H9 (cell line): Measurements from ENCODE around the gene FMNL1. TPM values are rescaled to one million over a fixed set of nuclear protein-coding genes. Genes with fewer than 3 reads are reported as not detected.

Source experiments
- DNase-seq: peaks from one replicate; pipeline ENCODE4 v3.0.0-alpha.2; 2017
- H2AFZ ChIP-seq: one replicate; pipeline ENCODE4 v1.6.1; 2013; ENCODE audit warnings: mild to moderate bottlenecking, low read length, control low read depth, moderate library complexity
- H2AK5ac ChIP-seq: 2 replicates; pipeline ENCODE4 v1.6.1; 2013; ENCODE audit warnings: low read length, control low read depth, mixed read lengths; ENCODE audit not compliant: insufficient read length
- H2BK120ac ChIP-seq: one replicate; pipeline ENCODE4 v1.6.1; 2013; ENCODE audit warnings: low read depth, mild to moderate bottlenecking, low read length, control low read depth, inconsistent platforms; ENCODE audit not compliant: poor library complexity, severe bottlenecking
- H2BK12ac ChIP-seq: 2 replicates; pipeline ENCODE4 v1.6.1; 2013; ENCODE audit warnings: low read length, control low read depth, mixed read lengths, low read depth; ENCODE audit not compliant: insufficient read length
- H2BK15ac ChIP-seq: 2 replicates; pipeline ENCODE4 v1.6.1; 2013; ENCODE audit warnings: low read depth, low read length, control low read depth
- H2BK20ac ChIP-seq: one replicate; pipeline ENCODE4 v1.6.1; 2013; ENCODE audit warnings: low read depth, mild to moderate bottlenecking, low read length, control low read depth, inconsistent platforms; ENCODE audit not compliant: poor library complexity, severe bottlenecking
- H2BK5ac ChIP-seq: 2 replicates; pipeline ENCODE4 v1.6.1; 2013; ENCODE audit warnings: low read length, control low read depth, mixed read lengths; ENCODE audit not compliant: insufficient read length
- H3K14ac ChIP-seq: 2 replicates; pipeline ENCODE4 v1.6.1; 2013; ENCODE audit warnings: low read length, control low read depth; ENCODE audit not compliant: insufficient read depth
- H3K18ac ChIP-seq: 2 replicates; pipeline ENCODE4 v1.6.1; 2013; ENCODE audit warnings: low read depth, mild to moderate bottlenecking, mixed read lengths, low read length, control low read depth; ENCODE audit not compliant: insufficient read length
- H3K23ac ChIP-seq: 2 replicates; pipeline ENCODE4 v1.6.1; 2013; ENCODE audit warnings: low read length, control low read depth, mixed read lengths, low read depth; ENCODE audit not compliant: insufficient read length
- H3K23me2 ChIP-seq: 2 replicates; pipeline ENCODE4 v1.6.1; 2013; ENCODE audit warnings: low read depth, mild to moderate bottlenecking, mixed read lengths, low read length, control low read depth; ENCODE audit not compliant: insufficient read length, poor library complexity, severe bottlenecking
- H3K27ac ChIP-seq: 2 replicates; pipeline ENCODE4 v1.5.1; 2013; ENCODE audit warnings: low read length, control low read depth, mixed read lengths, low read depth; ENCODE audit not compliant: insufficient read length
- H3K27me3 ChIP-seq: 2 replicates; pipeline ENCODE4 v1.6.1; 2013; ENCODE audit warnings: low read length, control low read depth, inconsistent platforms; ENCODE audit not compliant: insufficient read depth
- H3K4ac ChIP-seq: 2 replicates; pipeline ENCODE4 v1.6.1; 2013; ENCODE audit warnings: low read depth, mild to moderate bottlenecking, control low read depth, inconsistent platforms, low read length, moderate library complexity
- H3K4me1 ChIP-seq: 2 replicates; pipeline ENCODE4 v1.6.1; 2013; ENCODE audit warnings: low read length, control low read depth, inconsistent platforms; ENCODE audit not compliant: insufficient read depth
- H3K4me2 ChIP-seq: 2 replicates; pipeline ENCODE4 v1.6.1; 2013; ENCODE audit warnings: low read length, control low read depth, mixed read lengths; ENCODE audit not compliant: insufficient read length, insufficient read depth
- H3K56ac ChIP-seq: 2 replicates; pipeline ENCODE4 v1.6.1; 2013; ENCODE audit warnings: low read depth, mild to moderate bottlenecking, mixed read lengths, low read length, control low read depth; ENCODE audit not compliant: insufficient read length
- H3K79me1 ChIP-seq: 2 replicates; pipeline ENCODE4 v1.6.1; 2013; ENCODE audit warnings: low read depth, mild to moderate bottlenecking, moderate library complexity, low read length, control low read depth, inconsistent platforms; ENCODE audit not compliant: insufficient read depth, poor library complexity, severe bottlenecking
- H3K79me2 ChIP-seq: 2 replicates; pipeline ENCODE4 v1.6.1; 2013; ENCODE audit warnings: low read length, control low read depth, inconsistent platforms; ENCODE audit not compliant: insufficient read depth
- H3K9ac ChIP-seq: 2 replicates; pipeline ENCODE4 v1.6.1; 2013; ENCODE audit warnings: low read length, control low read depth, mixed read lengths; ENCODE audit not compliant: insufficient read length; ENCODE audit errors: extremely low read depth
- H3K9me3 ChIP-seq: one replicate; pipeline ENCODE4 v1.6.1; 2013; ENCODE audit warnings: low read depth, low read length, inconsistent platforms; ENCODE audit not compliant: control insufficient read depth
- H3T11ph ChIP-seq: one replicate; pipeline ENCODE4 v1.6.1; 2013; ENCODE audit warnings: mild to moderate bottlenecking, low read length, control low read depth, inconsistent platforms
- H4K20me1 ChIP-seq: one replicate; pipeline ENCODE4 v1.6.1; 2013; ENCODE audit not compliant: control insufficient read depth, insufficient read length, insufficient read depth
- H4K5ac ChIP-seq: 2 replicates; pipeline ENCODE4 v1.6.1; 2013; ENCODE audit warnings: low read depth, mild to moderate bottlenecking, mixed read lengths, low read length, control low read depth; ENCODE audit not compliant: insufficient read length
- H4K8ac ChIP-seq: replicated peaks from 2 replicates; pipeline ENCODE4 v1.6.1; 2013; ENCODE audit warnings: low read length, control low read depth, mixed read lengths, low read depth; ENCODE audit not compliant: insufficient read length
- H4K91ac ChIP-seq: 2 replicates; pipeline ENCODE4 v1.6.1; 2013; ENCODE audit warnings: low read depth, mild to moderate bottlenecking, moderate library complexity, mixed read lengths, low read length, control low read depth; ENCODE audit not compliant: insufficient read length
- H3K27ac Mint-ChIP-seq, 3 experiments: 2 replicates in 2 of 3; 3 replicates in 1 of 3; pipeline ENCODE4 v1.8.0; 2020 to 2021; ENCODE audit warnings: mixed read lengths in 3 of 3, mild to moderate bottlenecking in 1 of 3, moderate library complexity in 1 of 3
- H3K27me3 Mint-ChIP-seq: 2 replicates; pipeline ENCODE4 v1.8.0; 2021; ENCODE audit warnings: low read depth, mild to moderate bottlenecking, moderate library complexity, mixed read lengths
- H3K36me3 Mint-ChIP-seq, 3 experiments: 2 replicates in 2 of 3; 3 replicates in 1 of 3; pipeline ENCODE4 v1.8.0; 2020 to 2021; ENCODE audit warnings: low read depth in 3 of 3, mixed read lengths in 3 of 3; ENCODE audit not compliant: insufficient read depth in 1 of 3
- H3K4me1 Mint-ChIP-seq, 2 experiments: 2 replicates each; pipeline ENCODE4 v1.8.0; 2020; ENCODE audit warnings: mixed read lengths in 2 of 2
- H3K4me3 Mint-ChIP-seq, 2 experiments: 2 replicates in 1 of 2; 3 replicates in 1 of 2; pipeline ENCODE4 v1.8.0; 2020 to 2021; ENCODE audit warnings: mild to moderate bottlenecking in 2 of 2, mixed read lengths in 2 of 2, moderate library complexity in 1 of 2
- H3K9me3 Mint-ChIP-seq, 2 experiments: 2 replicates in 1 of 2; 3 replicates in 1 of 2; pipeline ENCODE4 v1.8.0; 2020; ENCODE audit warnings: mild to moderate bottlenecking in 2 of 2, mixed read lengths in 2 of 2, moderate library complexity in 1 of 2
- WGBS: extraction: QIAGEN DNeasy Blood & Tissue Kit; methylation state at CpG from one replicate; pipeline ENCODE4 v1.1.7; 2013; ENCODE audit warnings: missing lambda C conversion rate, low lambda C conversion rate, mixed read lengths; ENCODE audit not compliant: insufficient read length; ENCODE audit errors: extremely low coverage; 5-methylcytosine and 5-hydroxymethylcytosine counted together
- total RNA-seq: library from RNA; stranded (reverse); gene quantifications from 2 replicates; pipeline ENCODE4 v1.2.1, GENCODE V29; 2021
- TF ChIP-seq, protein P1 (sequence below): fragments of 200-600 bp; sonication (generic); conservative IDR thresholded peaks from 3 replicates; pipeline ENCODE4 v1.8.0; 2021; ENCODE audit warnings: antibody characterized with exemption, mild to moderate bottlenecking

Gene FMNL1
- total RNA-seq, 1 experiment from 2014 or later: 6.9 TPM

DNA sequence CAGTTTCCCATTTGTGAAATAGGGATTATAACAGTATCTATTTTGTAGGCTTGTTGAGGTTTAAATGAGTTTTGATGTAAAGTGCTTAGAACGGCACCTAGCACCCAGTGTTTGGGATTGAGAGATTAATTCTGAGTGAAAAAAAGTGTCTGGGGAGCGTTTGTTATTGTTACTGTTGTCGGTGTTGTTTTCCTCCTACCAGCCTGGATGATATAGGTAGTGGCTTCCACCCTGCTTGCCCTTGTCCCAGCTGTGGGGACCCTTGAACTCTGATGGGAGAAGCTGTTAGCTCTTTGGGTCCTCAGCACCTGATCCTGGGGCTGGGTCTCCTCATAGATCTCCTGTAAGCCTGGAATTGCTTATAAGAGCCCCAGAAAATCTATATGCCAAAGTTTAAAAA is 4.9 kb downstream of the FMNL1 start:
- Histone ChIP-seq H4K8ac (no peak overlapping the region), H3K23ac (no peak overlapping the region), H2AK5ac (no peak overlapping the region), H2AFZ (no peak overlapping the region), H4K5ac (no peak overlapping the region), H3K9ac (no peak overlapping the region), H2BK15ac (no peak overlapping the region), H3K4me2 (no peak overlapping the region), H3T11ph (no peak overlapping the region), H2BK20ac (no peak overlapping the region), H3K9me3 (no peaks in the 10 kb centered on the region), H3K4me1 (no peaks in the 10 kb centered on the region; the same call in 1 of the 2 replicates), H4K91ac (no peak overlapping the region), H2BK12ac (no peak overlapping the region), H4K20me1 (no peaks in the 10 kb centered on the region), H2BK5ac (no peak overlapping the region), H3K56ac (no peak overlapping the region), H3K27ac (no peak overlapping the region), H3K23me2 (peaks cover 4% of the 10 kb centered on the region), H3K4ac (no peak overlapping the region), H3K27me3 (no peaks in the 10 kb centered on the region; the same call in 1 of the 2 replicates), H3K18ac (no peak overlapping the region), H3K79me1 (no peaks in the 10 kb centered on the region), H2BK120ac (no peak overlapping the region), H3K79me2 (no peaks in the 10 kb centered on the region), H3K14ac (no peak overlapping the region)
- WGBS: no CpG with 5 or more reads among the region's 3 CpGs
- Mint-ChIP-seq H3K9me3 (no peaks in the 10 kb centered on the region), H3K27ac (no peak overlapping the region; a peak in 1 of 7 replicates), H3K4me3 (no peak overlapping the region; a peak in 1 of 5 replicates), H3K27me3 (peaks cover 45% of the 10 kb centered on the region), H3K4me1 (peaks cover 33 to 70% of the 10 kb centered on the region in 2 experiments), H3K36me3 (no peaks in the 10 kb centered on the region)
- TF ChIP-seq, protein P1, sequence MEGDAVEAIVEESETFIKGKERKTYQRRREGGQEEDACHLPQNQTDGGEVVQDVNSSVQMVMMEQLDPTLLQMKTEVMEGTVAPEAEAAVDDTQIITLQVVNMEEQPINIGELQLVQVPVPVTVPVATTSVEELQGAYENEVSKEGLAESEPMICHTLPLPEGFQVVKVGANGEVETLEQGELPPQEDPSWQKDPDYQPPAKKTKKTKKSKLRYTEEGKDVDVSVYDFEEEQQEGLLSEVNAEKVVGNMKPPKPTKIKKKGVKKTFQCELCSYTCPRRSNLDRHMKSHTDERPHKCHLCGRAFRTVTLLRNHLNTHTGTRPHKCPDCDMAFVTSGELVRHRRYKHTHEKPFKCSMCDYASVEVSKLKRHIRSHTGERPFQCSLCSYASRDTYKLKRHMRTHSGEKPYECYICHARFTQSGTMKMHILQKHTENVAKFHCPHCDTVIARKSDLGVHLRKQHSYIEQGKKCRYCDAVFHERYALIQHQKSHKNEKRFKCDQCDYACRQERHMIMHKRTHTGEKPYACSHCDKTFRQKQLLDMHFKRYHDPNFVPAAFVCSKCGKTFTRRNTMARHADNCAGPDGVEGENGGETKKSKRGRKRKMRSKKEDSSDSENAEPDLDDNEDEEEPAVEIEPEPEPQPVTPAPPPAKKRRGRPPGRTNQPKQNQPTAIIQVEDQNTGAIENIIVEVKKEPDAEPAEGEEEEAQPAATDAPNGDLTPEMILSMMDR: no peak
- no peak for DNase-seq
